PC-9 (cell line): ENCODE measurements around the gene URB2. TPM values are rescaled to one million over a fixed set of nuclear protein-coding genes. Genes with fewer than 3 reads are reported as not detected.

Experiments
- BruUV-seq: library from RNA; stranded (reverse); fragments of 400-500 nt; replicated peaks from 2 replicates; lab custom pipeline; 2021; lab: Mats Ljungman, UMichigan
- CTCF ChIA-PET: fragments of 300-600 bp; sonication (Branson Sonifier 250); formaldehyde crosslinking; loops from one replicate; lab custom pipeline; 2022; ENCODE audit warnings: antibody characterized with exemption; lab: Charles Lee
- POLR2A ChIA-PET: fragments of 300-600 bp; sonication (Branson Sonifier 250); formaldehyde crosslinking; loops from one replicate; lab custom pipeline; 2022; ENCODE audit warnings: antibody characterized with exemption; ENCODE audit not compliant: unreplicated experiment; lab: Charles Lee
- DNase-seq, 2 experiments: peaks; one replicate each; pipeline versions ENCODE4 v3.0.0 to v3.0.0-alpha.2; 2015 to 2022; ENCODE audit warnings: mixed read lengths in 1 of 2
- H2AFZ ChIP-seq: fragments of 200-600 bp; sonication (generic); 2 replicates; pipeline ENCODE4 v1.8.1; 2017; ENCODE audit warnings: antibody characterized with exemption
- H3F3A ChIP-seq: fragments of 200-600 bp; sonication (generic); 2 replicates; pipeline ENCODE4 v1.8.1; 2017; ENCODE audit warnings: antibody characterized with exemption, mild to moderate bottlenecking, low read depth; ENCODE audit not compliant: insufficient read depth
- H3K27ac ChIP-seq: fragments of 200-600 bp; sonication (generic); 2 replicates; pipeline ENCODE4 v1.6.1; 2016; ENCODE audit warnings: mixed run types
- H3K27me3 ChIP-seq: fragments of 200-600 bp; sonication (generic); 2 replicates; pipeline ENCODE4 v1.6.1; 2016; ENCODE audit warnings: low read depth, mixed run types; ENCODE audit not compliant: insufficient read depth
- H3K36me3 ChIP-seq: fragments of 200-600 bp; sonication (generic); 2 replicates; pipeline ENCODE4 v1.6.1; 2016; ENCODE audit warnings: low read depth, mixed run types
- H3K4me1 ChIP-seq: fragments of 200-600 bp; sonication (generic); replicated peaks from 2 replicates; pipeline ENCODE4 v1.6.1; 2016; ENCODE audit warnings: mixed run types; ENCODE audit not compliant: insufficient read depth
- H3K4me2 ChIP-seq: fragments of 200-600 bp; sonication (generic); 2 replicates; pipeline ENCODE4 v1.6.1; 2017; ENCODE audit warnings: mixed run types
- H3K4me3 ChIP-seq: fragments of 200-600 bp; sonication (generic); 2 replicates; pipeline ENCODE4 v1.6.1; 2016; ENCODE audit warnings: mixed run types
- H3K79me2 ChIP-seq: fragments of 200-600 bp; sonication (generic); 2 replicates; pipeline ENCODE4 v1.6.1; 2017; ENCODE audit warnings: low read depth, mixed run types
- H3K9me2 ChIP-seq: fragments of 200-600 bp; sonication (generic); 2 replicates; pipeline ENCODE4 v1.8.1; 2017; ENCODE audit warnings: mild to moderate bottlenecking; ENCODE audit not compliant: insufficient read depth
- H3K9me3 ChIP-seq: fragments of 200-600 bp; sonication (generic); 2 replicates; pipeline ENCODE4 v1.8.1; 2016; ENCODE audit warnings: low read depth; ENCODE audit not compliant: insufficient read depth
- H4K20me1 ChIP-seq: fragments of 200-600 bp; sonication (generic); 2 replicates; pipeline ENCODE4 v1.8.1; 2017; ENCODE audit not compliant: insufficient read depth
- EZH2 ChIP-seq: fragments of 200-600 bp; sonication (generic); IDR thresholded peaks from 2 replicates; pipeline ENCODE4 v1.8.0; 2017; ENCODE audit warnings: antibody characterized with exemption, low read depth
- intact Hi-C: fragments of 100-400 bp; cut with micrococcal nuclease; formaldehyde crosslinking; loops from one replicate; pipeline ENCODE4 v1.10.0; 2022; ENCODE audit not compliant: unreplicated experiment
- total RNA-seq: library from RNA; stranded (reverse); gene quantifications from 2 replicates; pipeline ENCODE4 v1.2.3, GENCODE V29; 2021
- TF ChIP-seq, protein P1 (sequence below): fragments of 200-600 bp; sonication (generic); conservative IDR thresholded peaks from 2 replicates; pipeline ENCODE4 v1.6.1; 2017; ENCODE audit warnings: mixed run types, antibody characterized with exemption, mild to moderate bottlenecking, moderate library complexity

URB2 gene
- total RNA-seq, 1 experiment from 2014 or later: 6.6 TPM

DNA sequence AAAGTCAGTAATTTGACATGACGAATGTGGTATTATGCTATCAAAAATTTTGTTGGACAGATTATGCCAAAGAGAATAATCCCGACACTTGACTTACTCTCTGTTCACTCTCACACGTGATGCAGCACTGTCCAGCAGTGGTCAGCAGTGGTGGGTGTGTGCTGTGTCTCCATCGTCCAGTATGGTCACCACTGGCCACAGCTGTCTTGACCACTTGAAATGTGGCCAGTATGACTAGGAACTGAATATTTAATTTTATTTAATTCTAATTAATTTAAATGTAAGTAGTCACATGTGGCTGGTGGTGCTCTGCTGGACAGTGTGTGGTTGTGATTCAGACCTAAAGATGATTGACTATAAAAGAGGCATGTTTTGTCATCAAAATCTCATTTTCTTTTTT, 24.0 kb downstream of the URB2 start:
- Histone ChIP-seq H3K36me3 (0 out of 2 replicates have a peak, but pooled peaks cover 24% of the 10 kb centered on the region), H3K79me2 (no peaks in the 10 kb centered on the region), H2AFZ (no peak overlapping the region), H3K9me2 (no peaks in the 10 kb centered on the region), H3F3A (no peaks in the 10 kb centered on the region), H3K9me3 (no peaks in the 10 kb centered on the region), H3K27me3 (no peaks in the 10 kb centered on the region), H3K4me1 (no peaks in the 10 kb centered on the region), H4K20me1 (peaks cover 8% of the 10 kb centered on the region; the same call in 1 of the 2 replicates), H3K4me3 (no peak overlapping the region), H3K4me2 (no peak overlapping the region), H3K27ac (no peak overlapping the region)
- ChIA-PET POLR2A (no interaction called here), CTCF (no interaction called here)
- BruUV-seq: no TSS peak
- TF ChIP-seq, protein P1, sequence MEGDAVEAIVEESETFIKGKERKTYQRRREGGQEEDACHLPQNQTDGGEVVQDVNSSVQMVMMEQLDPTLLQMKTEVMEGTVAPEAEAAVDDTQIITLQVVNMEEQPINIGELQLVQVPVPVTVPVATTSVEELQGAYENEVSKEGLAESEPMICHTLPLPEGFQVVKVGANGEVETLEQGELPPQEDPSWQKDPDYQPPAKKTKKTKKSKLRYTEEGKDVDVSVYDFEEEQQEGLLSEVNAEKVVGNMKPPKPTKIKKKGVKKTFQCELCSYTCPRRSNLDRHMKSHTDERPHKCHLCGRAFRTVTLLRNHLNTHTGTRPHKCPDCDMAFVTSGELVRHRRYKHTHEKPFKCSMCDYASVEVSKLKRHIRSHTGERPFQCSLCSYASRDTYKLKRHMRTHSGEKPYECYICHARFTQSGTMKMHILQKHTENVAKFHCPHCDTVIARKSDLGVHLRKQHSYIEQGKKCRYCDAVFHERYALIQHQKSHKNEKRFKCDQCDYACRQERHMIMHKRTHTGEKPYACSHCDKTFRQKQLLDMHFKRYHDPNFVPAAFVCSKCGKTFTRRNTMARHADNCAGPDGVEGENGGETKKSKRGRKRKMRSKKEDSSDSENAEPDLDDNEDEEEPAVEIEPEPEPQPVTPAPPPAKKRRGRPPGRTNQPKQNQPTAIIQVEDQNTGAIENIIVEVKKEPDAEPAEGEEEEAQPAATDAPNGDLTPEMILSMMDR: no peak
- TF ChIP-seq EZH2: no peak
- no peak for DNase-seq
- intact Hi-C loops: no loop called here

DNA sequence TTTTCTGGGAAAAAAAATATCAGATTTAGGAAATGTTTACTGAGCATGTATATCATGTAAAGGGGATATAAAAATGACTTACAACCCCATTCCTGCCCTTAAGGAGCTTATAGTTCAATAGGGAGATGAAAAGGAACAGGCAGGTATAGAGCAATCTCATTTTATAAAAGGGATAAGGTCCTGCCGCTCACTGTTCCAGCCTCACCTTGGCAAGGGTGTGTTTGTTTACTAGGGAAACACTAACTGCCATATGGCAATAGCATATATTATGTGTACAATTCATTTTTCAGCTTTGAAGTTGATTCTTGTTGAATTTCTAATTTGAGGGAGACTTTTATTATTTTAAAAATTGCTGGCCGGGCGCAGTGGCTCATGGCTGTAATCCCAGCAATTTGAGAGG, 25.5 kb downstream of the URB2 start:
- 0 out of 2 replicates have a peak, but pooled peaks cover 24% of the 10 kb centered on the region for H3K36me3 ChIP-seq

DNA sequence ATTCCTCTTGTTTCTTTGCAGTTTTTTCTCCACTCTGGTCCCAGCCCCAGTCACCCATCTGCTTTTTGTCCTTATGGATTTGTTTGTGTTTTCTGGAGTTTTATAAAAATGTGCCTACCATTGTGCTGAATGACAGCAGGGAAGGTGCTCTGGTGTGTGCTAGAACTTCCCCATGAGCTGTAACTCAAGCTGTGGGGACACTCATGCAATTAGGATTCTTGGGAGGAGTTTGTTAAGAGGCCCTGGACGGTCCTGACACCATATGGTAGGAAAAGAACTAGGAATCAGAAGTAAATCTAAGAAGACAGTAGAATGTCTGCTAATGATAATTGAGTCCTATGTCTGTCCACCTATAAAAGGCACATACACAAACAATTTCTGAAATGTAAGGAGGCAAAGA, 27.4 kb downstream of the URB2 start:
- H3K79me2 ChIP-seq: no peaks in the 10 kb centered on the region
- H2AFZ ChIP-seq: no peak overlapping the region
- TF ChIP-seq, protein P1: no peak
- no peak for TF ChIP-seq EZH2
- no peaks in the 10 kb centered on the region for H3K4me1 ChIP-seq
- H3K9me2 ChIP-seq: no peaks in the 10 kb centered on the region
- no peaks in the 10 kb centered on the region for H3K27me3 ChIP-seq
- H3K9me3 ChIP-seq: no peaks in the 10 kb centered on the region
- H3F3A ChIP-seq: no peaks in the 10 kb centered on the region
- CTCF ChIA-PET: no interaction called here
- 0 out of 2 replicates have a peak, but pooled peaks cover 15% of the 10 kb centered on the region for H3K36me3 ChIP-seq
- POLR2A ChIA-PET: no interaction called here
- H4K20me1 ChIP-seq: peaks cover 8% of the 10 kb centered on the region; the same call in 1 of the 2 replicates
- no peak overlapping the region for H3K4me3 ChIP-seq
- BruUV-seq: no TSS peak
- intact Hi-C loops: no loop called here
- H3K27ac ChIP-seq: no peak overlapping the region
- no peak overlapping the region for H3K4me2 ChIP-seq
- no peak for DNase-seq

More for the DNA sequence above, 25.5 kb downstream of the URB2 start:
- no peaks in the 10 kb centered on the region for H3K4me1 ChIP-seq
- H3F3A ChIP-seq: no peaks in the 10 kb centered on the region
- peaks cover 8% of the 10 kb centered on the region; the same call in 1 of the 2 replicates for H4K20me1 ChIP-seq
- ChIA-PET POLR2A (no interaction called here), CTCF (interaction anchor here (0.5 kb wide), 1 partner anchor 92 kb away, joined by 6 read pairs; no protein-coding TSS in a partner anchor)
- no peak overlapping the region for H3K27ac ChIP-seq
- H3K9me3 ChIP-seq: no peaks in the 10 kb centered on the region
- TF ChIP-seq, protein P1: no peak
- TF ChIP-seq EZH2: no peak
- no TSS peak for BruUV-seq
- intact Hi-C loops: no loop called here
- DNase-seq: no peak
- no peak overlapping the region for H3K4me3 ChIP-seq
- H3K27me3 ChIP-seq: no peaks in the 10 kb centered on the region
- no peak overlapping the region for H2AFZ ChIP-seq
- no peak overlapping the region for H3K4me2 ChIP-seq
- H3K79me2 ChIP-seq: no peaks in the 10 kb centered on the region
- no peaks in the 10 kb centered on the region for H3K9me2 ChIP-seq
